Measurements from ENCODE around the gene FRY.

Gene FRY

GRCh38 chr13:32136716-32137115, 105.1 kb downstream of the FRY start:
- no peak for DNase-seq (ENCODE audit: low read depth)
- TF ChIP-seq CTCF (conservative IDR thresholded peaks at IDR 0.05; ENCODE audit: low read length): no peak
- H3K4me3 ChIP-seq (ENCODE audit: low read length): no peak overlapping the region

GRCh38 chr13:32139251-32139650, 107.7 kb downstream of the FRY start:
- TF ChIP-seq CTCF (conservative IDR thresholded peaks at IDR 0.05; ENCODE audit: low read length): no peak
- no peak for DNase-seq (ENCODE audit: low read depth)
- no peak overlapping the region for H3K4me3 ChIP-seq (ENCODE audit: low read length)

- no peak for TF ChIP-seq CTCF (conservative IDR thresholded peaks at IDR 0.05; ENCODE audit: low read length)
- DNase-seq (ENCODE audit: low read depth): no peak
- no peak overlapping the region for H3K4me3 ChIP-seq (ENCODE audit: low read length)
Observed at GRCh38 chr13:32140109-32140508, 108.5 kb downstream of the FRY start.

- H3K4me3 ChIP-seq (ENCODE audit: low read length): no peak overlapping the region
- TF ChIP-seq CTCF (conservative IDR thresholded peaks at IDR 0.05; ENCODE audit: low read length): no peak
- no peak for DNase-seq (ENCODE audit: low read depth)
Observed at GRCh38 chr13:32141462-32141861, 109.9 kb downstream of the FRY start.

- no peak for TF ChIP-seq CTCF (conservative IDR thresholded peaks at IDR 0.05; ENCODE audit: low read length)
- DNase-seq (ENCODE audit: low read depth): no peak
- no peak overlapping the region for H3K4me3 ChIP-seq (ENCODE audit: low read length)
Observed at GRCh38 chr13:32142115-32142514, 110.5 kb downstream of the FRY start.

GRCh38 chr13:32142956-32143375, 111.4 kb downstream of the FRY start:
- TF ChIP-seq CTCF (conservative IDR thresholded peaks at IDR 0.05; ENCODE audit: low read length): no peak
- DNase-seq (ENCODE audit: low read depth): peak; percentile 90

GRCh38 chr13:32147193-32147592, 115.6 kb downstream of the FRY start:
- no peak overlapping the region for H3K4me3 ChIP-seq (ENCODE audit: low read length)
- no peak for TF ChIP-seq CTCF (conservative IDR thresholded peaks at IDR 0.05; ENCODE audit: low read length)
- DNase-seq (ENCODE audit: low read depth): no peak

More at GRCh38 chr13:32142956-32143375, 111.4 kb downstream of the FRY start:
- H3K4me3 ChIP-seq (ENCODE audit: low read length): no peak overlapping the region
